DOHH2 (cell line): ENCODE data around the gene KANK4.

Experiments
- H3F3A ChIP-seq: fragments of 200-600 bp; sonication (generic), shearing (Covaris generic); 2 replicates; pipeline ENCODE4 v1.6.0; 2016; ENCODE audit warnings: antibody characterized with exemption, mild to moderate bottlenecking; ENCODE audit not compliant: control insufficient read depth, insufficient read depth
- H3K27ac ChIP-seq: fragments of 200-600 bp; sonication (generic); 2 replicates; pipeline ENCODE4 v1.5.1; 2014; ENCODE audit warnings: low read depth, mild to moderate bottlenecking, low read length, moderate library complexity
- H3K27me3 ChIP-seq: fragments of 200-600 bp; sonication (generic); 2 replicates; pipeline ENCODE4 v1.6.1; 2014; ENCODE audit warnings: mild to moderate bottlenecking, low read length, mixed read lengths; ENCODE audit not compliant: control insufficient read depth
- H3K36me3 ChIP-seq: fragments of 200-600 bp; sonication (generic); 2 replicates; pipeline ENCODE4 v1.6.1; 2014; ENCODE audit warnings: mild to moderate bottlenecking, low read length, moderate library complexity, mixed read lengths; ENCODE audit not compliant: control insufficient read depth
- H3K4me1 ChIP-seq: fragments of 200-600 bp; sonication (generic); 2 replicates; pipeline ENCODE4 v1.6.1; 2014; ENCODE audit warnings: mild to moderate bottlenecking, low read length, mixed read lengths; ENCODE audit not compliant: control insufficient read depth
- H3K4me2 ChIP-seq: fragments of 200-600 bp; sonication (generic); 2 replicates; pipeline ENCODE4 v1.6.0; 2014; ENCODE audit warnings: mild to moderate bottlenecking, low read length, moderate library complexity
- H3K4me3 ChIP-seq: fragments of 200-600 bp; sonication (generic); 2 replicates; pipeline ENCODE4 v1.5.1; 2014; ENCODE audit warnings: mild to moderate bottlenecking, low read length, mixed read lengths
- H3K79me2 ChIP-seq: fragments of 200-600 bp; sonication (generic); 2 replicates; pipeline ENCODE4 v1.6.1; 2014; ENCODE audit warnings: mild to moderate bottlenecking, low read length, mixed read lengths; ENCODE audit not compliant: control insufficient read depth
- H3K9me2 ChIP-seq: fragments of 200-600 bp; sonication (generic); replicated peaks from 2 replicates; pipeline ENCODE4 v1.6.1; 2014; ENCODE audit warnings: mild to moderate bottlenecking, low read length, mixed read lengths; ENCODE audit not compliant: control insufficient read depth
- H3K9me3 ChIP-seq: fragments of 200-600 bp; sonication (generic); 2 replicates; pipeline ENCODE4 v1.6.1; 2014; ENCODE audit warnings: antibody characterized with exemption, low read length, mixed read lengths; ENCODE audit not compliant: control insufficient read depth, insufficient read depth
- H4K20me1 ChIP-seq: fragments of 200-600 bp; sonication (generic); 2 replicates; pipeline ENCODE4 v1.6.0; 2014; ENCODE audit warnings: low read depth, mild to moderate bottlenecking, antibody characterized with exemption, low read length, moderate library complexity; ENCODE audit not compliant: control insufficient read depth, insufficient read depth
- CTCF ChIP-seq: fragments of 200-600 bp; sonication (generic); IDR thresholded peaks from one replicate; pipeline ENCODE4 v1.5.1; 2014; ENCODE audit warnings: antibody characterized with exemption, mild to moderate bottlenecking, low read depth, low read length; ENCODE audit not compliant: poor library complexity, severe bottlenecking
- EZH2phosphoT487 ChIP-seq: fragments of 200-600 bp; sonication (generic); IDR thresholded peaks from 2 replicates; pipeline ENCODE4 v1.6.1; 2017; ENCODE audit warnings: borderline replicate concordance, mild to moderate bottlenecking, antibody characterized with exemption, low read length, moderate library complexity, mixed read lengths

The KANK4 gene

GRCh38 chr1:62341615-62342014, 22.4 kb upstream of the KANK4 start:
- Histone ChIP-seq H3K36me3 (no peaks in the 10 kb centered on the region), H3K4me1 (no peaks in the 10 kb centered on the region)
- TF ChIP-seq CTCF (no peak), EZH2phosphoT487 (no peak)

GRCh38 chr1:62341089-62341488, 21.9 kb upstream of the KANK4 start:
- H3K36me3 ChIP-seq = no peaks in the 10 kb centered on the region
- no peak overlapping the region for H3K27ac ChIP-seq
- no peaks in the 10 kb centered on the region for H3K27me3 ChIP-seq
- no peaks in the 10 kb centered on the region for H3K9me3 ChIP-seq
- no peaks in the 10 kb centered on the region for H3K79me2 ChIP-seq
- H3K4me1 ChIP-seq = no peaks in the 10 kb centered on the region
- H3K4me3 ChIP-seq = no peak overlapping the region
- TF ChIP-seq EZH2phosphoT487 = no peak
- TF ChIP-seq CTCF = no peak
- H3K9me2 ChIP-seq = no peaks in the 10 kb centered on the region
- H4K20me1 ChIP-seq = no peaks in the 10 kb centered on the region
- H3K4me2 ChIP-seq = no peak overlapping the region
- no peaks in the 10 kb centered on the region for H3F3A ChIP-seq

More at GRCh38 chr1:62341615-62342014, 22.4 kb upstream of the KANK4 start:
- no peaks in the 10 kb centered on the region for H4K20me1 ChIP-seq
- no peak overlapping the region for H3K4me3 ChIP-seq
- H3K27me3 ChIP-seq = no peaks in the 10 kb centered on the region
- no peaks in the 10 kb centered on the region for H3K9me3 ChIP-seq
- no peaks in the 10 kb centered on the region for H3K79me2 ChIP-seq
- no peaks in the 10 kb centered on the region for H3F3A ChIP-seq
- H3K9me2 ChIP-seq = no peaks in the 10 kb centered on the region
- H3K27ac ChIP-seq = no peak overlapping the region
- no peak overlapping the region for H3K4me2 ChIP-seq

- Histone ChIP-seq H3K79me2 (no peaks in the 10 kb centered on the region), H3K4me1 (no peaks in the 10 kb centered on the region), H3K9me2 (no peaks in the 10 kb centered on the region), H3K9me3 (no peaks in the 10 kb centered on the region), H4K20me1 (no peaks in the 10 kb centered on the region), H3K4me3 (no peak overlapping the region), H3K27me3 (no peaks in the 10 kb centered on the region), H3K4me2 (no peak overlapping the region), H3K36me3 (no peaks in the 10 kb centered on the region), H3F3A (no peaks in the 10 kb centered on the region), H3K27ac (no peak overlapping the region)
- no peak for TF ChIP-seq CTCF
- no peak for TF ChIP-seq EZH2phosphoT487
Measured at GRCh38 chr1:62337706-62338631, 18.7 kb upstream of the KANK4 start.
